ENCODE results near the gene PDHX.

DNA sequence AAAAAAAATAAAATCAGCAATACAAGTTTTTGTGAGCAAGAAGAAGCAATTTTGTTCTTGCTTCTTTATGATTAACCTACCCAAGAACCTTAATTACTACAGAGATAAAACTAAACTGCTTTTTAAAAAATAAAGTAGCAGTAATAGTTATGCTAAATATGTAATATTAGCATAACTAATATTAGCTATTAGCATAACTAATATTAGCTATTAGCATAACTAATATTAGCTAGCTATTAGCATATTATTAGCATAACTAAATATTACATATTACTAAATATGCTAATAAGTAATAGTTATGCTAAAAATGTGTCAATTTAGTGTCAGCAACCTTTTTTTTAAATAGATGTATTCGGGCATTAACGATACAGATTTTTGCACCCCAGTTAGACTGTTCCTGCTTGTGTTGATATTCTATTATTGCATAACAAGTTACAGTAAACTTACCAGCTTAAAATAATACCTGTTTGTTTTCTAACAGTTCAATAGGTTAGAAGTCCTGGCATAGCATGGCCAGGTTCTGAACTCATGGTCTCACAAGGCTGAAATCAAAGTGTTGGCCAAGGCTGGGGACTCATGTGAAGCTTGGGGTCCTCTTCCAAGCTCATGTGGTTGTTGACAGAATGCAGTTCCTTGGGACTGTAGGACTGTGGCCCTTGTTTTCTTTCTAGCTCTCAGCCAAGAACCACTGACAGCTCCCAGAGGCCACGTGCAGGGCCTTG lies 48.4 kb downstream of the PDHX start:
- TF ChIP-seq, protein P1, sequence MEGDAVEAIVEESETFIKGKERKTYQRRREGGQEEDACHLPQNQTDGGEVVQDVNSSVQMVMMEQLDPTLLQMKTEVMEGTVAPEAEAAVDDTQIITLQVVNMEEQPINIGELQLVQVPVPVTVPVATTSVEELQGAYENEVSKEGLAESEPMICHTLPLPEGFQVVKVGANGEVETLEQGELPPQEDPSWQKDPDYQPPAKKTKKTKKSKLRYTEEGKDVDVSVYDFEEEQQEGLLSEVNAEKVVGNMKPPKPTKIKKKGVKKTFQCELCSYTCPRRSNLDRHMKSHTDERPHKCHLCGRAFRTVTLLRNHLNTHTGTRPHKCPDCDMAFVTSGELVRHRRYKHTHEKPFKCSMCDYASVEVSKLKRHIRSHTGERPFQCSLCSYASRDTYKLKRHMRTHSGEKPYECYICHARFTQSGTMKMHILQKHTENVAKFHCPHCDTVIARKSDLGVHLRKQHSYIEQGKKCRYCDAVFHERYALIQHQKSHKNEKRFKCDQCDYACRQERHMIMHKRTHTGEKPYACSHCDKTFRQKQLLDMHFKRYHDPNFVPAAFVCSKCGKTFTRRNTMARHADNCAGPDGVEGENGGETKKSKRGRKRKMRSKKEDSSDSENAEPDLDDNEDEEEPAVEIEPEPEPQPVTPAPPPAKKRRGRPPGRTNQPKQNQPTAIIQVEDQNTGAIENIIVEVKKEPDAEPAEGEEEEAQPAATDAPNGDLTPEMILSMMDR (IDR thresholded peaks at IDR 0.05; ENCODE audit: low read depth, low read length, missing input control) = no peak
- TF ChIP-seq JUND (IDR thresholded peaks at IDR 0.05) = no peak
- TF ChIP-seq HNF4G (IDR thresholded peaks at IDR 0.05) = no peak
- no peak for TF ChIP-seq YY1 (IDR thresholded peaks at IDR 0.05)
- no peak for TF ChIP-seq RAD21 (IDR thresholded peaks at IDR 0.05)
- TF ChIP-seq RXRA (IDR thresholded peaks at IDR 0.05) = peak; percentile 30 to 51
- TF ChIP-seq ATF3 (IDR thresholded peaks at IDR 0.05) = no peak
